IMR-90 (cell line): Measurements from ENCODE around the gene ITSN1. TPM values are rescaled to one million over a fixed set of nuclear protein-coding genes. Genes with fewer than 3 reads are reported as not detected.

ENCODE experiments used
- ATAC-seq: fragments of 200-7000 bp; cut with Tn5 transposase; 2 replicates; pipeline ENCODE4 v1.9.1; 2020; ENCODE audit warnings: low read depth, mild to moderate bottlenecking, moderate library complexity
- BruUV-seq: library from RNA; stranded (reverse); fragments of 400-500 nt; replicated peaks from 2 replicates; lab custom pipeline; 2021; lab: Mats Ljungman, UMichigan
- CTCF ChIA-PET: fragments of 300-600 bp; formaldehyde crosslinking; extraction: SDS; loops from one replicate; lab custom pipeline; 2021; ENCODE audit warnings: antibody characterized with exemption; lab: Yijun Ruan, JAX
- POLR2A ChIA-PET: fragments of 300-600 bp; sonication (Branson Sonifier 250); formaldehyde crosslinking; loops from one replicate; lab custom pipeline; 2022; ENCODE audit warnings: antibody characterized with exemption; ENCODE audit not compliant: unreplicated experiment; lab: Charles Lee
- DNase-seq: peaks from one replicate; pipeline ENCODE4 v3.0.0; 2013
- H2AFZ ChIP-seq: replicated peaks from 2 replicates; pipeline ENCODE3; 2013; ENCODE audit warnings: low read length, mild to moderate bottlenecking; ENCODE audit not compliant: poor library complexity
- H2AK5ac ChIP-seq: 2 replicates; pipeline ENCODE4 v1.6.1; 2013; ENCODE audit warnings: low read depth, low read length, inconsistent platforms
- H2AK9ac ChIP-seq: replicated peaks from 2 replicates; pipeline ENCODE3; 2013; ENCODE audit warnings: mild to moderate bottlenecking, low read depth, low read length, moderate library complexity; ENCODE audit not compliant: poor library complexity
- H2BK120ac ChIP-seq: 2 replicates; pipeline ENCODE4 v1.6.1; 2013; ENCODE audit warnings: low read depth, low read length, inconsistent platforms
- H2BK15ac ChIP-seq: 3 replicates; pipeline ENCODE4 v1.6.1; 2013; ENCODE audit warnings: low read depth, low read length, inconsistent platforms
- H2BK20ac ChIP-seq: 2 replicates; pipeline ENCODE4 v1.6.1; 2013; ENCODE audit warnings: low read depth, mild to moderate bottlenecking, inconsistent platforms, low read length, moderate library complexity
- H2BK5ac ChIP-seq: 2 replicates; pipeline ENCODE4 v1.6.1; 2013; ENCODE audit warnings: mild to moderate bottlenecking, low read depth, low read length, inconsistent platforms; ENCODE audit not compliant: poor library complexity, severe bottlenecking
- H3K14ac ChIP-seq: replicated peaks from 2 replicates; pipeline ENCODE4 v1.6.1; 2013; ENCODE audit warnings: low read depth, low read length, inconsistent platforms
- H3K18ac ChIP-seq: 2 replicates; pipeline ENCODE4 v1.6.1; 2013; ENCODE audit warnings: low read depth, low read length, control low read depth
- H3K23ac ChIP-seq: 2 replicates; pipeline ENCODE4 v1.6.1; 2013; ENCODE audit warnings: low read depth, low read length, inconsistent platforms
- H3K27ac ChIP-seq: 2 replicates; pipeline ENCODE4 v1.5.1; 2013; ENCODE audit warnings: mild to moderate bottlenecking, control low read depth, low read length; ENCODE audit not compliant: insufficient read depth
- H3K27me3 ChIP-seq: 2 replicates; pipeline ENCODE4 v1.6.1; 2013; ENCODE audit warnings: low read length; ENCODE audit not compliant: control insufficient read depth, insufficient read depth
- H3K36me3 ChIP-seq: 2 replicates; pipeline ENCODE4 v1.6.1; 2013; ENCODE audit warnings: low read length, mixed read lengths; ENCODE audit not compliant: control insufficient read depth, insufficient read depth
- H3K4ac ChIP-seq: 2 replicates; pipeline ENCODE4 v1.6.1; 2013; ENCODE audit warnings: low read depth, low read length, inconsistent platforms
- H3K4me1 ChIP-seq: 2 replicates; pipeline ENCODE4 v1.6.1; 2013; ENCODE audit warnings: low read length, mixed read lengths; ENCODE audit not compliant: control insufficient read depth, insufficient read depth
- H3K4me2 ChIP-seq: 2 replicates; pipeline ENCODE4 v1.6.1; 2013; ENCODE audit warnings: low read depth, mild to moderate bottlenecking, control low read depth, low read length, moderate library complexity
- H3K4me3 ChIP-seq: 2 replicates; pipeline ENCODE4 v1.5.1; 2013; ENCODE audit warnings: low read depth, mild to moderate bottlenecking, control low read depth, low read length, moderate library complexity; ENCODE audit not compliant: insufficient read depth
- H3K56ac ChIP-seq: 2 replicates; pipeline ENCODE4 v1.6.1; 2013; ENCODE audit warnings: low read length, inconsistent platforms; ENCODE audit not compliant: insufficient read depth; ENCODE audit errors: extremely low read depth
- H3K79me1 ChIP-seq, 2 experiments: 2 replicates each; pipeline ENCODE4 v1.6.1; 2013; ENCODE audit warnings: low read length in 2 of 2, inconsistent platforms in 1 of 2, low read depth in 1 of 2
- H3K9ac ChIP-seq: 2 replicates; pipeline ENCODE4 v1.6.1; 2013; ENCODE audit warnings: low read depth, low read length, control low read depth
- H3K9me1 ChIP-seq: 2 replicates; pipeline ENCODE4 v1.6.1; 2013; ENCODE audit warnings: low read length, inconsistent platforms; ENCODE audit not compliant: insufficient read depth
- H3K9me3 ChIP-seq: 2 replicates; pipeline ENCODE4 v1.6.1; 2013; ENCODE audit warnings: low read length; ENCODE audit not compliant: control insufficient read depth, insufficient read depth
- H4K20me1 ChIP-seq: 2 replicates; pipeline ENCODE4 v1.6.1; 2013; ENCODE audit warnings: low read length, inconsistent platforms; ENCODE audit not compliant: insufficient read depth
- H4K5ac ChIP-seq: 2 replicates; pipeline ENCODE4 v1.6.1; 2013; ENCODE audit warnings: mild to moderate bottlenecking, low read depth, low read length, control low read depth
- H4K8ac ChIP-seq, 2 experiments: 2 replicates each; pipeline ENCODE4 v1.6.1; 2013; ENCODE audit warnings: low read depth in 2 of 2, low read length in 2 of 2, control low read depth in 1 of 2, inconsistent platforms in 1 of 2
- H4K91ac ChIP-seq: 2 replicates; pipeline ENCODE4 v1.6.1; 2013; ENCODE audit warnings: low read depth, low read length, inconsistent platforms; ENCODE audit not compliant: insufficient read depth
- CHD1 ChIP-seq: IDR thresholded peaks from 2 replicates; pipeline ENCODE4 v1.6.1; 2012; ENCODE audit warnings: low read depth, low read length, improper control_type of control experiment
- NFE2L2 ChIP-seq: fragments of 150-350 bp; IDR thresholded peaks from 2 replicates; pipeline ENCODE4 v1.6.1; 2016; ENCODE audit warnings: low read depth, mild to moderate bottlenecking, low read length
- WGBS, 2 experiments: methylation state at CpG; one replicate each; pipeline versions ENCODE4 v1.1.5 to v1.1.7; 2013; ENCODE audit warnings: missing lambda C conversion rate in 2 of 2; ENCODE audit not compliant: insufficient read length in 1 of 2; ENCODE audit errors: extremely low coverage in 2 of 2; 5-methylcytosine and 5-hydroxymethylcytosine counted together
- dilution Hi-C: fragments of 300-500 bp; cut with HindIII; formaldehyde crosslinking; loops from one replicate; pipeline ENCODE4 v1.14.3; 2018; ENCODE audit warnings: low sequenced_read_pairs; ENCODE audit not compliant: unreplicated experiment
- in situ Hi-C: fragments of 300-500 bp; cut with MboI; formaldehyde crosslinking; loops from 3 replicates; pipeline ENCODE4 v1.14.3; 2019; ENCODE audit warnings: low sequenced_read_pairs, inconsistent platforms, mixed read lengths
- intact Hi-C: fragments of 100-400 bp; cut with micrococcal nuclease; formaldehyde crosslinking; loops from 2 replicates; pipeline ENCODE4 v1.10.0; 2022
- polyA plus RNA-seq, 3 experiments: library from polyadenylated mRNA; depleted of rRNA; stranded (reverse); fragments of >200 nt; gene quantifications; 2 replicates each; pipeline ENCODE4 v1.2.3, GENCODE V29; 2012; ENCODE audit warnings: low replicate concordance in 1 of 3
- total RNA-seq: library from RNA; depleted of rRNA; stranded (reverse); fragments of >200 nt; gene quantifications from 2 replicates; pipeline ENCODE4 v1.2.3, GENCODE V29; 2012

Gene ITSN1
- total and polyA plus RNA-seq, 2 of the 4 experiments (the other 2 are of a cell fraction), result 45.4 to 62.0 TPM

- H3K14ac ChIP-seq, result no peak overlapping the region
- H2BK5ac ChIP-seq, result no peak overlapping the region
- H3K27me3 ChIP-seq, result no peaks in the 10 kb centered on the region
- H4K8ac ChIP-seq, result no peak overlapping the region
- H2AK5ac ChIP-seq, result no peak overlapping the region
- ATAC-seq, result peak; percentile 84
- no peaks in the 10 kb centered on the region for H3K4me1 ChIP-seq
- H3K36me3 ChIP-seq, result peaks cover 7% of the 10 kb centered on the region
- no peaks in the 10 kb centered on the region; the same call in 1 of the 2 replicates for H4K20me1 ChIP-seq
- no peak overlapping the region; the same call in 1 of the 2 replicates for H3K4me2 ChIP-seq
- CTCF ChIA-PET, result interaction anchor here (1.1 kb wide), 1 partner anchor 16 kb away, joined by 4 read pairs; no protein-coding TSS in a partner anchor
- no peak overlapping the region for H2BK15ac ChIP-seq
- no peak overlapping the region; the same call in 1 of the 2 replicates for H3K9ac ChIP-seq
- H3K18ac ChIP-seq, result no peak overlapping the region
- dilution Hi-C loops (no loop called here), intact Hi-C loops (no loop called here), in situ Hi-C loops (no loop called here)
- H3K4ac ChIP-seq, result no peak overlapping the region
- DNase-seq, result peak; percentile 45
- no peak overlapping the region for H3K56ac ChIP-seq
- H3K9me3 ChIP-seq, result no peaks in the 10 kb centered on the region
- no peak overlapping the region for H2BK120ac ChIP-seq
- H3K23ac ChIP-seq, result no peak overlapping the region
- H4K91ac ChIP-seq, result no peak overlapping the region
- TF ChIP-seq CHD1, result no peak
- TF ChIP-seq NFE2L2, result no peak
- H2AK9ac ChIP-seq, result no peak overlapping the region
- no peak overlapping the region for H3K27ac ChIP-seq
- H2AFZ ChIP-seq, result no peak overlapping the region
- POLR2A ChIA-PET, result no interaction called here
- no peak overlapping the region for H3K4me3 ChIP-seq
- H3K79me1 ChIP-seq, result peaks cover 4 to 9% of the 10 kb centered on the region in 2 experiments; a peak in 3 of 4 replicates
- no CpG with 5 or more reads among the region's 2 CpGs for WGBS, 2 experiments
- no peak overlapping the region for H2BK20ac ChIP-seq
- no TSS peak for BruUV-seq
- no peak overlapping the region for H4K5ac ChIP-seq
- no peaks in the 10 kb centered on the region for H3K9me1 ChIP-seq
Measured at GRCh38 chr21:33780631-33781030, 138.3 kb downstream of the ITSN1 start.
